Transverse colon (tissue), 4 donors: ENCODE data around the gene SYNJ2.

Source experiments
- CTCF ChIP-seq, 5 experiments: fragments of 200-600 bp in 3 of 5; fragments of 450-650 bp in 2 of 5; sonication (generic) in 3 of 5; IDR thresholded peaks; 1 replicate in 2 of 5; 2 replicates in 3 of 5; pipeline ENCODE4 v1.5.1; 2016 to 2017; ENCODE audit warnings: antibody characterized with exemption in 5 of 5, inconsistent platforms in 3 of 5, mild to moderate bottlenecking in 2 of 5, moderate library complexity in 1 of 5
- EP300 ChIP-seq: sonication (generic); formaldehyde crosslinking; IDR thresholded peaks from one replicate; pipeline ENCODE4 v1.6.1; 2017; ENCODE audit warnings: antibody characterized with exemption, low read depth
- POLR2AphosphoS5 ChIP-seq, 3 donors: sonication (generic); formaldehyde crosslinking; IDR thresholded peaks; one replicate each; pipeline ENCODE4 v1.6.1; 2016; ENCODE audit warnings: antibody characterized with exemption in 3 of 3

- TF ChIP-seq CTCF (IDR thresholded peaks at IDR 0.05) (no peak), EP300 (no peak), POLR2AphosphoS5 (IDR thresholded peaks at IDR 0.05) (no peak)
Observed at GRCh38 chr6:158053377-158054313, 72.0 kb downstream of the SYNJ2 start.
